H1 (cell line): ENCODE data around the gene BCAR3. TPM values are rescaled to one million over a fixed set of nuclear protein-coding genes. Genes with fewer than 3 reads are reported as not detected.

ENCODE experiments used
- CTCF ChIA-PET: fragments of 300-600 bp; sonication (Branson Sonifier 250); formaldehyde crosslinking; loops from one replicate; lab custom pipeline; 2021; ENCODE audit not compliant: partially characterized antibody; lab: Charles Lee
- POLR2A ChIA-PET: fragments of 300-600 bp; sonication (Branson Sonifier 250); formaldehyde crosslinking; loops from one replicate; lab custom pipeline; 2021; ENCODE audit warnings: inconsistent platforms; ENCODE audit not compliant: partially characterized antibody; lab: Charles Lee
- DNase-seq, 2 experiments: peaks; one replicate each; pipeline versions ENCODE4 v3.0.0 to v3.0.0-alpha.2; 2010 to 2022; ENCODE audit warnings: low spot score in 2 of 2, low read depth in 1 of 2, mixed read lengths in 1 of 2
- FAIRE-seq: peaks from 2 replicates; lab custom pipeline; 2011; peaks lifted over from hg19 to GRCh38; lab: Jason Lieb, UNC
- H2AFZ ChIP-seq: 2 replicates; pipeline ENCODE4 v1.8.1; 2012; ENCODE audit warnings: low read length, inconsistent platforms
- H2AK5ac ChIP-seq: 2 replicates; pipeline ENCODE4 v1.6.1; 2013; ENCODE audit warnings: low read depth, low read length
- H2BK120ac ChIP-seq: replicated peaks from 2 replicates; pipeline ENCODE3; 2013; ENCODE audit warnings: low read depth, low read length, inconsistent platforms
- H2BK12ac ChIP-seq: 2 replicates; pipeline ENCODE4 v1.6.1; 2013; ENCODE audit warnings: low read depth, low read length
- H2BK15ac ChIP-seq: 2 replicates; pipeline ENCODE4 v1.6.1; 2013; ENCODE audit warnings: low read length
- H2BK20ac ChIP-seq: 2 replicates; pipeline ENCODE4 v1.6.1; 2013; ENCODE audit warnings: low read length
- H2BK5ac ChIP-seq: 2 replicates; pipeline ENCODE4 v1.6.1; 2013; ENCODE audit warnings: low read depth, low read length
- H3K14ac ChIP-seq: 2 replicates; pipeline ENCODE4 v1.6.1; 2013; ENCODE audit warnings: inconsistent platforms; ENCODE audit not compliant: insufficient read length
- H3K18ac ChIP-seq: 2 replicates; pipeline ENCODE4 v1.6.1; 2013; ENCODE audit warnings: low read length; ENCODE audit errors: extremely low read depth
- H3K23ac ChIP-seq: 2 replicates; pipeline ENCODE4 v1.6.1; 2013; ENCODE audit warnings: inconsistent platforms; ENCODE audit not compliant: insufficient read length
- H3K23me2 ChIP-seq: 2 replicates; pipeline ENCODE4 v1.6.1; 2013; ENCODE audit warnings: low read depth, low read length
- H3K27ac ChIP-seq: 2 replicates; pipeline ENCODE4 v1.6.1; 2011; ENCODE audit warnings: low read depth, low read length, inconsistent platforms
- H3K27me3 ChIP-seq, 4 experiments: replicated peaks in 1 of 4; 1 replicate in 1 of 4; 2 replicates in 3 of 4; pipeline versions ENCODE4 v1.6.1 to v1.8.1; 2011 to 2013; ENCODE audit warnings: low read length in 3 of 4, mild to moderate bottlenecking in 3 of 4, inconsistent platforms in 2 of 4, mixed read lengths in 2 of 4, moderate library complexity in 1 of 4; ENCODE audit not compliant: control insufficient read depth in 3 of 4, insufficient read depth in 3 of 4; ENCODE audit errors: extremely low read depth in 1 of 4
- H3K36me3 ChIP-seq, 4 experiments: 2 replicates each; pipeline versions ENCODE4 v1.6.1 to v1.8.1; 2011 to 2013; ENCODE audit warnings: mild to moderate bottlenecking in 4 of 4, low read length in 3 of 4, moderate library complexity in 2 of 4, control low read depth in 1 of 4, inconsistent platforms in 1 of 4; ENCODE audit not compliant: insufficient read depth in 4 of 4, control insufficient read depth in 2 of 4
- H3K4ac ChIP-seq: replicated peaks from 2 replicates; pipeline ENCODE3; 2013; ENCODE audit warnings: low read length, low read depth, mixed read lengths, inconsistent platforms; ENCODE audit not compliant: insufficient read length
- H3K4me1 ChIP-seq, 4 experiments: replicated peaks in 1 of 4; 1 replicate in 1 of 4; 2 replicates in 3 of 4; pipeline versions ENCODE4 v1.6.1 to v1.8.1; 2011 to 2013; ENCODE audit warnings: low read length in 3 of 4, inconsistent platforms in 2 of 4, mixed read lengths in 1 of 4; ENCODE audit not compliant: insufficient read depth in 4 of 4, control insufficient read depth in 3 of 4
- H3K4me2 ChIP-seq, 2 experiments: 2 replicates each; pipeline versions ENCODE4 v1.6.1 to v1.8.1; 2011 to 2013; ENCODE audit warnings: low read depth in 2 of 2, low read length in 2 of 2, control low read depth in 1 of 2, inconsistent platforms in 1 of 2, mild to moderate bottlenecking in 1 of 2; ENCODE audit not compliant: insufficient read depth in 1 of 2
- H3K4me3 ChIP-seq, 4 experiments: fragments of 200-600, 300-600 bp in 1 of 4; sonication (generic), shearing (Covaris generic), sonication (Bioruptor Twin) in 1 of 4; 2 replicates each; pipeline versions ENCODE4 v1.5.1 to v1.8.1; 2011 to 2016; ENCODE audit warnings: low read length in 4 of 4, low read depth in 3 of 4, control low read depth in 2 of 4, inconsistent platforms in 2 of 4, mild to moderate bottlenecking in 2 of 4, mixed read lengths in 1 of 4, moderate library complexity in 1 of 4; ENCODE audit not compliant: insufficient read depth in 2 of 4; ENCODE audit errors: extremely low read depth in 1 of 4
- H3K56ac ChIP-seq: replicated peaks from 2 replicates; pipeline ENCODE3; 2013; ENCODE audit warnings: low read depth, mild to moderate bottlenecking, mixed read lengths, low read length, inconsistent platforms; ENCODE audit not compliant: insufficient read length
- H3K79me1 ChIP-seq: 2 replicates; pipeline ENCODE4 v1.6.1; 2013; ENCODE audit warnings: low read depth, low read length, control low read depth
- H3K79me2 ChIP-seq, 2 experiments: 2 replicates each; pipeline versions ENCODE4 v1.6.1 to v1.8.1; 2012 to 2013; ENCODE audit warnings: low read length in 2 of 2, mild to moderate bottlenecking in 2 of 2, inconsistent platforms in 1 of 2; ENCODE audit not compliant: insufficient read depth in 2 of 2, control insufficient read depth in 1 of 2
- H3K9ac ChIP-seq, 4 experiments: replicated peaks in 1 of 4; 1 replicate in 1 of 4; 2 replicates in 3 of 4; pipeline versions ENCODE4 v1.6.1 to v1.8.1; 2011 to 2013; ENCODE audit warnings: low read depth in 3 of 4, low read length in 3 of 4, control low read depth in 2 of 4, mild to moderate bottlenecking in 2 of 4, moderate library complexity in 2 of 4, inconsistent platforms in 1 of 4; ENCODE audit errors: extremely low read depth in 1 of 4
- H3K9me3 ChIP-seq, 2 experiments: 2 replicates each; pipeline versions ENCODE4 v1.6.1 to v1.8.1; 2012 to 2013; ENCODE audit warnings: mild to moderate bottlenecking in 2 of 2, moderate library complexity in 2 of 2, control low read depth in 1 of 2, inconsistent platforms in 1 of 2, low read depth in 1 of 2, low read length in 1 of 2, mixed read lengths in 1 of 2; ENCODE audit not compliant: insufficient read depth in 2 of 2
- H4K20me1 ChIP-seq, 2 experiments: replicated peaks in 1 of 2; 2 replicates each; pipeline versions ENCODE3 to v1.8.1; 2011 to 2013; ENCODE audit warnings: inconsistent platforms in 2 of 2, low read length in 2 of 2, mild to moderate bottlenecking in 1 of 2; ENCODE audit not compliant: insufficient read depth in 2 of 2, control insufficient read depth in 1 of 2
- H4K5ac ChIP-seq: 2 replicates; pipeline ENCODE4 v1.6.1; 2013; ENCODE audit warnings: low read length, low read depth, mixed read lengths, inconsistent platforms; ENCODE audit not compliant: insufficient read length
- H4K8ac ChIP-seq: 2 replicates; pipeline ENCODE4 v1.8.0; 2013; ENCODE audit warnings: mild to moderate bottlenecking, moderate library complexity, low read length, inconsistent platforms; ENCODE audit not compliant: insufficient read depth; ENCODE audit errors: extremely low read depth
- H4K91ac ChIP-seq: replicated peaks from 2 replicates; pipeline ENCODE3; 2013; ENCODE audit warnings: low read length, mixed read lengths, inconsistent platforms; ENCODE audit not compliant: insufficient read length
- BACH1 ChIP-seq: IDR thresholded peaks from 2 replicates; pipeline ENCODE4 v1.6.1; 2012; ENCODE audit warnings: low read length, improper control_type of control experiment
- BCL11A ChIP-seq, 2 experiments: IDR thresholded peaks; one replicate each; pipeline ENCODE4 v1.6.1; 2011; ENCODE audit warnings: low read depth in 2 of 2, low read length in 2 of 2, mild to moderate bottlenecking in 2 of 2
- JUN ChIP-seq: IDR thresholded peaks from 2 replicates; pipeline ENCODE4 v1.6.1; 2011; ENCODE audit warnings: low read depth, mild to moderate bottlenecking, improper control_type of control experiment, low read length
- KDM1A ChIP-seq: fragments of 200-600, 300-600 bp; sonication (generic); IDR thresholded peaks from 2 replicates; pipeline ENCODE4 v1.7.1; 2016; ENCODE audit warnings: mild to moderate bottlenecking, low read length, borderline replicate concordance
- KDM5A ChIP-seq: fragments of 200-600 bp; IDR thresholded peaks from 2 replicates; pipeline ENCODE4 v1.7.1; 2012; ENCODE audit warnings: mild to moderate bottlenecking, low read length, inconsistent platforms, mixed read lengths
- NANOG ChIP-seq: IDR thresholded peaks from 2 replicates; pipeline ENCODE4 v1.6.1; 2011; ENCODE audit warnings: low read length, low read depth, mild to moderate bottlenecking, inconsistent platforms; ENCODE audit not compliant: insufficient read depth, poor library complexity, severe bottlenecking
- POLR2AphosphoS5 ChIP-seq: IDR thresholded peaks from 2 replicates; pipeline ENCODE4 v1.6.1; 2011; ENCODE audit warnings: low read depth, low read length
- RBBP5 ChIP-seq: IDR thresholded peaks from 2 replicates; pipeline ENCODE4 v1.7.1; 2012; ENCODE audit warnings: low read depth, mild to moderate bottlenecking, inconsistent platforms, low read length, moderate library complexity, borderline replicate concordance
- RFX5 ChIP-seq: IDR thresholded peaks from 2 replicates; pipeline ENCODE4 v1.6.1; 2011; ENCODE audit warnings: low read depth, low read length, improper control_type of control experiment, borderline replicate concordance
- RNF2 ChIP-seq: fragments of 200-900, 300-1000 bp; sonication (generic); IDR thresholded peaks from 2 replicates; pipeline ENCODE4 v1.7.1; 2016; ENCODE audit warnings: borderline replicate concordance, low read depth, mild to moderate bottlenecking, antibody characterized with exemption, low read length; ENCODE audit not compliant: poor library complexity, severe bottlenecking; ENCODE audit errors: missing control alignments
- TBP ChIP-seq: IDR thresholded peaks from 2 replicates; pipeline ENCODE4 v1.6.1; 2011; ENCODE audit warnings: low read depth, low read length, improper control_type of control experiment
- TEAD4 ChIP-seq: IDR thresholded peaks from 2 replicates; pipeline ENCODE4 v1.6.1; 2012; ENCODE audit warnings: low read depth, low read length, inconsistent platforms, mixed read lengths
- WGBS, 2 experiments: shearing (Covaris generic) in 1 of 2; methylation state at CpG; one replicate each; pipeline versions ENCODE4 v1.1.6 to v1.1.7; 2013 to 2015; ENCODE audit warnings: low lambda C conversion rate in 2 of 2, mixed read lengths in 2 of 2, inconsistent platforms in 1 of 2, low coverage in 1 of 2, missing lambda C conversion rate in 1 of 2; ENCODE audit not compliant: insufficient replicate concordance in 2 of 2, insufficient coverage in 1 of 2, insufficient read length in 1 of 2; ENCODE audit errors: extremely low coverage in 1 of 2, missing lambda C conversion rate in 1 of 2; 5-methylcytosine and 5-hydroxymethylcytosine counted together
- polyA plus RNA-seq, 7 experiments: library from polyadenylated mRNA; depleted of rRNA in 3 of 7; stranded (reverse) in 5 of 7; unstranded in 2 of 7; fragments of >200 nt in 5 of 7; fragments of 200-250 nt in 2 of 7; gene quantifications; 1 replicate in 5 of 7; 2 replicates in 1 of 7; 4 replicates in 1 of 7; pipeline versions ENCODE4 v1.2.1 to v1.2.3, GENCODE V29; 2011 to 2013; ENCODE audit warnings: missing spikeins in 2 of 7, mixed read lengths in 2 of 7
- total RNA-seq: library from RNA; stranded (reverse); fragmentation: NEBNext Ultra II Directional; extraction: Animal tissue kit (Norgen Biotek cat#: 25700); gene quantifications from 2 replicates; pipeline ENCODE4 v1.2.1, GENCODE V29; 2021
- TF ChIP-seq, protein P1 (sequence below): IDR thresholded peaks from 2 replicates; pipeline ENCODE4 v1.6.1; 2012; ENCODE audit warnings: inconsistent platforms

Gene BCAR3
- total and polyA plus RNA-seq, 2 of the 8 experiments (the other 6 are each of a cell fraction or from before 2014, with no cell fraction given) = 5.6 to 9.2 TPM

- POLR2A ChIA-PET = interaction anchor here (0.7 to 1.8 kb wide), 4 partner anchors 11 to 41 kb away, joined by 3 to 5 read pairs (median 4); no protein-coding TSS in a partner anchor
- no peak for TF ChIP-seq RBBP5
- TF ChIP-seq BCL11A (IDR thresholded peaks at IDR 0.05; ENCODE audit: low read depth in 2 of 2, low read length in 2 of 2) = no peak
- no peak for TF ChIP-seq JUN
- TF ChIP-seq RNF2 = no peak
- TF ChIP-seq, protein P1, sequence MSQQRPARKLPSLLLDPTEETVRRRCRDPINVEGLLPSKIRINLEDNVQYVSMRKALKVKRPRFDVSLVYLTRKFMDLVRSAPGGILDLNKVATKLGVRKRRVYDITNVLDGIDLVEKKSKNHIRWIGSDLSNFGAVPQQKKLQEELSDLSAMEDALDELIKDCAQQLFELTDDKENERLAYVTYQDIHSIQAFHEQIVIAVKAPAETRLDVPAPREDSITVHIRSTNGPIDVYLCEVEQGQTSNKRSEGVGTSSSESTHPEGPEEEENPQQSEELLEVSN = no peak
- TF ChIP-seq NANOG = no peak
- no peak for TF ChIP-seq POLR2AphosphoS5
- no peak for TF ChIP-seq KDM5A
- TF ChIP-seq RFX5 = no peak
- no peak for TF ChIP-seq TBP
- TF ChIP-seq TEAD4 = no peak
- no peak for TF ChIP-seq BACH1
- no peak for TF ChIP-seq KDM1A
Measured at GRCh38 chr1:93638307-93638847, 43.3 kb downstream of the BCAR3 start.

More at GRCh38 chr1:93638307-93638847, 43.3 kb downstream of the BCAR3 start:
- no peak for FAIRE-seq
- Histone ChIP-seq H4K5ac (no peak overlapping the region), H2BK15ac (no peak overlapping the region), H2BK120ac (no peak overlapping the region), H3K27me3 (no peaks in the 10 kb centered on the region), H3K9ac (no peak overlapping the region), H3K27ac (no peak overlapping the region), H3K9me3 (no peaks in the 10 kb centered on the region; a peak in 1 of 4 replicates), H3K56ac (no peak overlapping the region), H3K23ac (no peak overlapping the region), H3K4me2 (no peak overlapping the region), H2BK5ac (no peak overlapping the region), H3K4ac (no peak overlapping the region), H2BK20ac (no peak overlapping the region), H3K4me1 (peaks cover 0 to 16% (median 11%) of the 10 kb centered on the region in 4 experiments; a peak in 6 of 7 replicates), H3K4me3 (no peak overlapping the region), H2BK12ac (no peak overlapping the region), H4K91ac (no peak overlapping the region), H4K20me1 (no peaks in the 10 kb centered on the region), H3K79me2 (no peaks in the 10 kb centered on the region), H3K14ac (no peak overlapping the region), H2AFZ (no peak overlapping the region), H4K8ac (no peak overlapping the region), H3K36me3 (no peaks in the 10 kb centered on the region), H2AK5ac (no peak overlapping the region), H3K79me1 (no peaks in the 10 kb centered on the region), H3K18ac (no peak overlapping the region), H3K23me2 (no peaks in the 10 kb centered on the region)
- DNase-seq = no peak
- 76% methylated on average over 5 of the region's 5 CpGs; no CpG with 5 or more reads in 1 of the 2 experiments for WGBS, 2 experiments
- CTCF ChIA-PET = interaction anchor here (0.6 to 31.2 kb wide), 17 partner anchors 9 to 208 kb away, joined by 3 to 620 read pairs (median 4); partner anchors contain the start of gene BCAR3
